K562 (cell line): ENCODE data around the gene ACRV1. TPM values are rescaled to one million over a fixed set of nuclear protein-coding genes. Genes with fewer than 3 reads are reported as not detected.
"Not testable (repeated sequence)": the region's sequence is repeated elsewhere in the genome, so short reads cannot be mapped to it uniquely, and the experiment has no call there.

Source experiments
- ATAC-seq: fragments of 200-7000 bp; cut with Tn5 transposase; 3 replicates; pipeline ENCODE4 v1.9.1; 2020; ENCODE audit warnings: moderate library complexity
- BruUV-seq: library from RNA; stranded (reverse); fragments of 400-500 nt; replicated peaks from 2 replicates; lab custom pipeline; 2021; lab: Mats Ljungman, UMichigan
- CTCF ChIA-PET: fragments of 300-600 bp; formaldehyde crosslinking; extraction: SDS; loops from one replicate; lab custom pipeline; 2021; ENCODE audit warnings: low intra/inter-chr PET ratio; lab: Yijun Ruan, JAX
- POLR2A ChIA-PET: fragments of 300-600, 350-650 bp; sonication (Branson Sonifier 250); formaldehyde crosslinking; extraction: SDS; loops from one replicate; lab custom pipeline; 2021; ENCODE audit warnings: antibody characterized with exemption, inconsistent platforms; lab: Yijun Ruan, JAX
- DNase-seq, 4 experiments: peaks; one replicate each; pipeline versions ENCODE4 v3.0.0 to v3.0.0-alpha.2; 2011 to 2018; ENCODE audit warnings: low spot score in 3 of 4, mixed read lengths in 3 of 4; ENCODE audit errors: extremely low read depth in 1 of 4
- FAIRE-seq: peaks from 2 replicates; lab custom pipeline; 2011; peaks lifted over from hg19 to GRCh38; lab: Jason Lieb, UNC
- H2AFZ ChIP-seq: 2 replicates; pipeline ENCODE4 v1.6.0; 2011; ENCODE audit warnings: low read depth, low read length, control low read depth, inconsistent platforms
- H3K27ac ChIP-seq: fragments of 200-600 bp; 3 replicates; pipeline ENCODE4 v1.8.0; 2011; ENCODE audit warnings: low read depth, mild to moderate bottlenecking, control low read depth, inconsistent platforms, low read length, moderate library complexity, mixed read lengths; ENCODE audit errors: extremely low read depth
- H3K27me3 ChIP-seq, 2 experiments: fragments of 300-600 bp in 1 of 2; 2 replicates in 1 of 2; 3 replicates in 1 of 2; pipeline versions ENCODE4 v1.6.0 to v1.8.0; 2011; ENCODE audit warnings: inconsistent platforms in 2 of 2, low read length in 2 of 2, mild to moderate bottlenecking in 1 of 2, mixed read lengths in 1 of 2, moderate library complexity in 1 of 2; ENCODE audit not compliant: control insufficient read depth in 2 of 2, insufficient read depth in 2 of 2
- H3K36me3 ChIP-seq: fragments of 300-600 bp; 3 replicates; pipeline ENCODE4 v1.8.0; 2011; ENCODE audit warnings: mild to moderate bottlenecking, low read length, inconsistent platforms; ENCODE audit not compliant: control insufficient read depth, insufficient read depth
- H3K4me1 ChIP-seq, 2 experiments: fragments of 200-600 bp in 1 of 2; replicated peaks in 1 of 2; 2 replicates in 1 of 2; 3 replicates in 1 of 2; pipeline versions ENCODE4 v1.5.1 to v1.8.0; 2011; ENCODE audit warnings: inconsistent platforms in 2 of 2, low read length in 2 of 2, mild to moderate bottlenecking in 1 of 2, mixed read lengths in 1 of 2, moderate library complexity in 1 of 2; ENCODE audit not compliant: control insufficient read depth in 2 of 2, insufficient read depth in 2 of 2
- H3K4me2 ChIP-seq: 2 replicates; pipeline ENCODE4 v1.6.1; 2011; ENCODE audit warnings: low read length, control low read depth, inconsistent platforms, mixed read lengths; ENCODE audit not compliant: insufficient read depth
- H3K4me3 ChIP-seq: fragments of 200-600 bp; sonication (generic), shearing (Covaris generic); 2 replicates; pipeline ENCODE4 v1.5.1; 2016; ENCODE audit warnings: control low read depth, inconsistent platforms
- H3K79me2 ChIP-seq: fragments of 200-600 bp; 3 replicates; pipeline ENCODE4 v1.8.0; 2011; ENCODE audit warnings: low read length, inconsistent platforms; ENCODE audit not compliant: control insufficient read depth, insufficient read depth
- H3K9ac ChIP-seq, 2 experiments: 2 replicates each; pipeline versions ENCODE4 v1.6.0 to v1.6.1; 2011; ENCODE audit warnings: low read depth in 2 of 2, low read length in 2 of 2, control low read depth in 1 of 2, inconsistent platforms in 1 of 2, mild to moderate bottlenecking in 1 of 2, mixed read lengths in 1 of 2; ENCODE audit not compliant: insufficient read depth in 1 of 2
- H3K9me1 ChIP-seq: one replicate; pipeline ENCODE4 v1.6.0; 2011; ENCODE audit warnings: inconsistent platforms, mild to moderate bottlenecking, low read length, moderate library complexity; ENCODE audit not compliant: control insufficient read depth, insufficient read depth
- H3K9me3 ChIP-seq: replicated peaks from 2 replicates; pipeline ENCODE4 v1.5.1; 2011; ENCODE audit warnings: low read depth, low read length, inconsistent platforms; ENCODE audit not compliant: control insufficient read depth, insufficient read depth
- H4K20me1 ChIP-seq: replicated peaks from 2 replicates; pipeline ENCODE4 v1.6.1; 2011; ENCODE audit warnings: low read length, inconsistent platforms, mixed read lengths; ENCODE audit not compliant: control insufficient read depth, insufficient read depth
- FOSL1 ChIP-seq: fragments of 200-800 bp; sonication (Bioruptor generic); conservative IDR thresholded peaks from 2 replicates; pipeline ENCODE4 v1.6.1; 2016; ENCODE audit warnings: missing genetic modification characterization, missing compliant biosample characterization
- ZFP91 ChIP-seq: sonication (generic); formaldehyde crosslinking; IDR thresholded peaks from 2 replicates; pipeline ENCODE4 v1.8.0; 2022; ENCODE audit warnings: mild to moderate bottlenecking, missing genetic modification reagents
- WGBS: fragments of 100-300 bp; shearing (Covaris generic); methylation state at CpG from one replicate; pipeline ENCODE4 v1.1.6; 2016; ENCODE audit warnings: low coverage, mixed read lengths; ENCODE audit not compliant: insufficient coverage; ENCODE audit errors: missing lambda C conversion rate; 5-methylcytosine and 5-hydroxymethylcytosine counted together
- in situ Hi-C: fragments of 300-500 bp; cut with MboI; formaldehyde crosslinking; loops from 4 replicates; pipeline ENCODE4 v1.15.0; 2018; ENCODE audit warnings: inconsistent platforms, mixed read lengths
- intact Hi-C: fragments of 100-400 bp; cut with micrococcal nuclease; formaldehyde crosslinking; loops from 2 replicates; pipeline ENCODE4 v1.14.2; 2022
- polyA plus RNA-seq, 8 experiments: library from polyadenylated mRNA; depleted of rRNA in 4 of 8; stranded (reverse) in 5 of 8; unstranded in 3 of 8; fragments of >200 nt; fragmentation: Nextera tagmentation in 2 of 8; fragmentation: Illumina TruSeq in 1 of 8; extraction: Ambion mirVana in 2 of 8; extraction: Trizol in 1 of 8; gene quantifications; 2 replicates each; pipeline versions ENCODE4 v1.2.1 to v1.2.3, GENCODE V29; 2011 to 2014; ENCODE audit warnings: inconsistent platforms in 1 of 8, missing spikeins in 1 of 8
- total RNA-seq, 7 experiments: library from RNA; depleted of rRNA in 6 of 7; stranded (reverse); fragments of >200 nt in 6 of 7; fragmentation: Illumina TruSeq in 2 of 7; extraction: Trizol in 2 of 7; gene quantifications; 2 replicates each; pipeline versions ENCODE4 v1.2.1 to v1.2.3, GENCODE V29; 2011 to 2021; ENCODE audit warnings: low replicate concordance in 1 of 7

The ACRV1 gene
- total and polyA plus RNA-seq, 9 of the 15 experiments (the other 6 are each of a cell fraction or from before 2014, with no cell fraction given), result 0.22 to 0.25 TPM; not detected in 7

- H4K20me1 ChIP-seq, FAIRE-seq, H3K36me3 ChIP-seq, H3K27ac ChIP-seq, H3K9me3 ChIP-seq, H3K9me1 ChIP-seq, H3K4me3 ChIP-seq, in situ Hi-C loops, H2AFZ ChIP-seq, CTCF ChIA-PET, H3K79me2 ChIP-seq, H3K4me1 ChIP-seq, BruUV-seq, POLR2A ChIA-PET, intact Hi-C loops, ATAC-seq, H3K9ac ChIP-seq, DNase-seq, H3K4me2 ChIP-seq: not testable (repeated sequence)
- H3K27me3 ChIP-seq, result peaks cover 0 to 10% of the 10 kb centered on the region in 2 experiments; a peak in 2 of 5 replicates
- WGBS, result 11% methylated on average over 11 of the region's 24 CpGs
Observed at GRCh38 chr11:125704686-125705085, 24.0 kb upstream of the ACRV1 start.

- TF ChIP-seq FOSL1 (tag) (no peak), ZFP91 (no peak)
- Histone ChIP-seq H3K9me1 (no peaks in the 10 kb centered on the region), H3K9ac (no peak overlapping the region), H3K4me1 (no peaks in the 10 kb centered on the region; a peak in 1 of 5 replicates), H3K27ac (no peak overlapping the region), H3K27me3 (peaks cover 0 to 29% of the 10 kb centered on the region in 2 experiments; a peak in 2 of 5 replicates), H3K4me2 (no peak overlapping the region), H4K20me1 (no peaks in the 10 kb centered on the region), H3K4me3 (no peak overlapping the region), H3K9me3 (no peaks in the 10 kb centered on the region; the same call in 1 of the 2 replicates), H3K36me3 (no peaks in the 10 kb centered on the region), H2AFZ (no peak overlapping the region), H3K79me2 (no peaks in the 10 kb centered on the region)
- 2% methylated on average over 6 of the region's 6 CpGs for WGBS
- POLR2A ChIA-PET, result interaction anchor here (0.5 to 1.2 kb wide), 5 partner anchors 9 to 1517 kb away, joined by 3 to 4 read pairs (median 3); no protein-coding TSS in a partner anchor
- intact Hi-C loops, result no loop called here
- CTCF ChIA-PET, result no interaction called here
- ATAC-seq (no peak), FAIRE-seq (no peak), DNase-seq (no peak)
- BruUV-seq, result no TSS peak
- in situ Hi-C loops, result no loop called here
Observed at GRCh38 chr11:125701858-125702621, 21.4 kb upstream of the ACRV1 start.
